Lower lobe of right lung (tissue), 2 donors: ENCODE measurements around the gene ALDOA. TPM values are rescaled to one million over a fixed set of nuclear protein-coding genes. Genes with fewer than 3 reads are reported as not detected.
"Not testable (repeated sequence)": the region's sequence is repeated elsewhere in the genome, so short reads cannot be mapped to it uniquely, and the experiment has no call there.

Experiments used
- ATAC-seq, 2 donors: fragments of 200-7000 bp; cut with Tn5 transposase; one replicate each; pipeline ENCODE4 v1.9.1; 2020 to 2022; ENCODE audit warnings: mild to moderate bottlenecking in 2 of 2, moderate library complexity in 2 of 2
- DNase-seq: peaks from one replicate; pipeline ENCODE4 v3.0.0-alpha.2; 2020
- H3K27ac ChIP-seq: fragments of 200-600 bp; one replicate; pipeline ENCODE4 v1.8.0; 2022
- H3K27me3 ChIP-seq: fragments of 200-600 bp; one replicate; pipeline ENCODE4 v1.8.0; 2022; ENCODE audit warnings: low read depth
- H3K36me3 ChIP-seq: fragments of 200-600 bp; one replicate; pipeline ENCODE4 v1.8.0; 2022; ENCODE audit warnings: mild to moderate bottlenecking
- H3K4me1 ChIP-seq: fragments of 200-600 bp; one replicate; pipeline ENCODE4 v1.8.0; 2022
- H3K4me3 ChIP-seq: fragments of 200-600 bp; one replicate; pipeline ENCODE4 v1.8.0; 2022; ENCODE audit warnings: mild to moderate bottlenecking
- H3K9me3 ChIP-seq: fragments of 200-600 bp; one replicate; pipeline ENCODE4 v1.8.0; 2022
- intact Hi-C: fragments of 100-400 bp; cut with DNase I; formaldehyde crosslinking; loops from one replicate; pipeline ENCODE4 v1.11.0; 2022
- total RNA-seq: library from RNA; stranded (reverse); fragmentation: NEBNext Ultra II Directional; extraction: Animal tissue kit (Norgen Biotek cat#: 25700); gene quantifications from one replicate; pipeline ENCODE4 v1.2.1, GENCODE V29; 2021
- TF ChIP-seq, protein P1 (sequence below): fragments of 200-600 bp; IDR thresholded peaks from one replicate; pipeline ENCODE4 v1.8.0; 2022; ENCODE audit warnings: antibody characterized with exemption, mild to moderate bottlenecking
- donor health status: DM: no; HTN: yes; CAD: no; lungs with severe emphysema.

Gene ALDOA
- total RNA-seq, 1 donor from 2014 or later = 733 TPM

DNA sequence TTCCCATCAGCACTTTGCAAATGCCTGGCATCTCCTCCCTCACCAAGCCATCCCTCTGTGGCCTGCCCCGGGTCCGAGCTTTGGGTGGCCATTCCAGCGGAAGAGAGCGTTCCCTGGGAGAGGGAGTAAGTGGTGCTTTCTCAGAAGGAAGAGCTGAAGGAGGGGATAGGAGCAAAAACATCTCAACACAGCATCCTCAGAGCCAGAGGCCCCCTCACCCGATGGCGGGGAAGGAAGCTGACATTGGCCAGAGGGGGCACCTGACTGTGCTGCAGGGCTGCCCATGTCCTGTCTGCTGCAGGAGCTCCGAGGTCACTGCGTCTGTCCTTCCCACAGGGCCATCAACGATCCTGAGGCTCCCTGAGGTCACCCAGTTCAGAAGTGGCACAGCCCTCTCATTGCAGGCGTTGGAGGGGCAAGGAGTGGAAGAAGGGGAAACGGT is 34.1 kb upstream of the ALDOA start:
- no peak for DNase-seq

DNA sequence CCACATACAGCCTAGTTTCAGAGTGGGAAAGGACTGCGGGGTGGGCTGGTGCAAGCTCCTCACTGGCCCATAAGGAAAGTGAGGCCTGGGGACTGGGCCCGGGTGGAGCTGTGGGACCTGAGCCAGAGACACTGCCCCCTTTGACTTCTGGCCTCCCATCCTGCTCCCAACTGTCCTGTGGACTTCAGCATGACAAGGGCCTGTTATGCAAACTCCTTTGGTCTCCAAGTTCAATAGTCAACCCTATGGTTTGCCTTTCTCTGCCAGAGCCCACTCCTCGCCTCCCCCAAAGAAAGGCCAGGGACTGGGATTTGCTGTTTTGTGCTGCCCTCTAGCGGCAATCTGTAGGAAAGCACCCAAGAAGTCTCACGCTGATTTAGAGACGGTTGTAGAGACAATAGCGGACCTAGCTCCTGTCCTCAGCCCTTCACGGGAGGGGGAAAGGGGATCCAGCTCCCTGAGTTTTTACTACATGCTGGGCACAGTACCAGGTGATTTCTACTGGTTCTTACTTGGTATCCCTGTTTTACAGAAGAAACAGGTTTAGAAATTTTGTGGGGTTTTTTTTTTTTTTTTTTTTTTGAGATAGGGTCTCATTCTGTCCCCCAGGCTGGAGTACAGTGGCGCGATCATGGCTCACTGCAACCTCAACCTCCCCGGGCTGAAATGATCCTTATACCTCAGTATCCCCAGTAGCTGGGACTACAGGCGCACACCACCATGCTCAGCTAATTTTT is 33.3 kb upstream of the ALDOA start:
- H3K27ac ChIP-seq = no peak overlapping the region
- ATAC-seq (peak; percentile 49 to 50), DNase-seq (no peak)
- intact Hi-C loops = no loop called here
- TF ChIP-seq, protein P1, sequence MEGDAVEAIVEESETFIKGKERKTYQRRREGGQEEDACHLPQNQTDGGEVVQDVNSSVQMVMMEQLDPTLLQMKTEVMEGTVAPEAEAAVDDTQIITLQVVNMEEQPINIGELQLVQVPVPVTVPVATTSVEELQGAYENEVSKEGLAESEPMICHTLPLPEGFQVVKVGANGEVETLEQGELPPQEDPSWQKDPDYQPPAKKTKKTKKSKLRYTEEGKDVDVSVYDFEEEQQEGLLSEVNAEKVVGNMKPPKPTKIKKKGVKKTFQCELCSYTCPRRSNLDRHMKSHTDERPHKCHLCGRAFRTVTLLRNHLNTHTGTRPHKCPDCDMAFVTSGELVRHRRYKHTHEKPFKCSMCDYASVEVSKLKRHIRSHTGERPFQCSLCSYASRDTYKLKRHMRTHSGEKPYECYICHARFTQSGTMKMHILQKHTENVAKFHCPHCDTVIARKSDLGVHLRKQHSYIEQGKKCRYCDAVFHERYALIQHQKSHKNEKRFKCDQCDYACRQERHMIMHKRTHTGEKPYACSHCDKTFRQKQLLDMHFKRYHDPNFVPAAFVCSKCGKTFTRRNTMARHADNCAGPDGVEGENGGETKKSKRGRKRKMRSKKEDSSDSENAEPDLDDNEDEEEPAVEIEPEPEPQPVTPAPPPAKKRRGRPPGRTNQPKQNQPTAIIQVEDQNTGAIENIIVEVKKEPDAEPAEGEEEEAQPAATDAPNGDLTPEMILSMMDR = peak; percentile 67
- H3K36me3 ChIP-seq = no peaks in the 10 kb centered on the region
- no peak overlapping the region for H3K4me3 ChIP-seq
- peaks cover 60% of the 10 kb centered on the region for H3K27me3 ChIP-seq
- H3K4me1 ChIP-seq = peaks cover 9% of the 10 kb centered on the region
- H3K9me3 ChIP-seq = no peaks in the 10 kb centered on the region

More for the DNA sequence above, 34.1 kb upstream of the ALDOA start:
- H3K4me3 ChIP-seq = no peak overlapping the region
- H3K9me3 ChIP-seq = no peaks in the 10 kb centered on the region
- intact Hi-C loops = no loop called here
- H3K4me1 ChIP-seq = peaks cover 9% of the 10 kb centered on the region
- no peaks in the 10 kb centered on the region for H3K36me3 ChIP-seq
- peaks cover 68% of the 10 kb centered on the region for H3K27me3 ChIP-seq
- no peak overlapping the region for H3K27ac ChIP-seq
- TF ChIP-seq, protein P1 = no peak
- ATAC-seq = no peak

DNA sequence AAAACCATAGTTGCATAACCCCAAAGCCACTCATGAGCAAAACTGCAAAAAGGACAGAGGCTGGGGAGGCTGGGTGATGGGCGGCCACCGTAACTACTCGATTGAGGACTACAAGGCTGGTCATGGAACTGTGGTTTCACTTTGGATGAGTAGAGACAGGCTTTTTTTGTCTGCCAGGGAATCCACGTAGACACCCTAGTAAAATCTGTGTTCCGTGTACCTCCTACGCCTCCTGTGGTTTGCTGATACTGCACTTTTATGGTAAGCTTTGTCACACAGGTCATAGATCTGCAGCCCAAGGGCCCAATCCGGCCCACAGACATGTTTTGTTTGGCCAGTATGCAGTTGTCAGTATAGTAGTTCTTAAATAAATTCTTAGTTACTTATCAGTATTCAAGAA is 32.3 kb upstream of the ALDOA start:
- no peak for ATAC-seq
- intact Hi-C loops = no loop called here
- peaks cover 9% of the 10 kb centered on the region for H3K4me1 ChIP-seq
- no peak overlapping the region for H3K4me3 ChIP-seq
- DNase-seq = no peak
- TF ChIP-seq, protein P1 = no peak
- no peak overlapping the region for H3K27ac ChIP-seq
- no peaks in the 10 kb centered on the region for H3K9me3 ChIP-seq
- H3K27me3 ChIP-seq = peaks cover 59% of the 10 kb centered on the region
- no peaks in the 10 kb centered on the region for H3K36me3 ChIP-seq

DNA sequence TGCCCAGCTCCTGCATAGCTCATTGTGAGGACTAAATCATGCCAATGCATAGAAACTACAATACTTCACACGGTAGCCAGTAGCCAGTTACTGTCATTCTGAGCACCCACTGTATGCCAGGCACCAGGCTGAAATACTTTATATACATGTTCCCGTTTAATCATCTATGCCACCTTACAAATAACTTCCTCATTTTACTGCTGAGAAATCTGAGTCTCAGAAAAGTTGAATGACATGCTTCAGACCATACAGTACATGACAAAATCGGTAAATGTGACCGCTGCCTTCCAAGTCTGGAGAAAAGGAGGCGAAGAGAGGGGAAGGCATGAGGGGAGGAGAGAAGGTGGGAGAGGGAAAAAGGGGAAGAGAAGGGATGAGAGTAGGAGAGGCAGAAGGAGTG is 25.3 kb upstream of the ALDOA start:
- Histone ChIP-seq H3K27ac (no peak overlapping the region), H3K36me3 (no peaks in the 10 kb centered on the region), H3K27me3 (peaks cover 14% of the 10 kb centered on the region), H3K9me3 (no peaks in the 10 kb centered on the region), H3K4me3 (no peak overlapping the region), H3K4me1 (no peaks in the 10 kb centered on the region)
- TF ChIP-seq, protein P1 = no peak
- DNase-seq (no peak), ATAC-seq (no peak)
- intact Hi-C loops = no loop called here

DNA sequence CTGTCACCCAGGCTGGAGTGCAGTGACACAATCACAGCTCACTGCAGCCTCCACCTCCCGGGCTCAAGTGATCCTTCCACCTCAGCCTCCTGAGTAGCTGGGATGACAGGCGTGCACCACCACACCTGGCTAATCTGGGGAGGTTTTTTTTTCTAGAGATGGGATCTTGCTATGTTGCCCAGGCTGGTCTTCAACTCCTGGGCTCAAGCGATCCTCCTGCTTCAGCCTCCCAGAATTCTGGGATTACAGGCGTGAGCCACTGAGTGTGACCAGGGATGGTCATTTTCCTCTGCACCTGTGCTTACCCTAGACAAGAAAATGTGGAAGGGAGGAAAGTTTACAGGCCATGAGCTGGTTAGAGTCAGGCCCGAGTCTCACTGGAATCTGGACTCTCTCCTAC is 24.9 kb upstream of the ALDOA start:
- H3K9me3 ChIP-seq, H3K27ac ChIP-seq, ATAC-seq, H3K4me1 ChIP-seq, H3K36me3 ChIP-seq, H3K4me3 ChIP-seq, intact Hi-C loops, DNase-seq: not testable (repeated sequence)
- H3K27me3 ChIP-seq = peaks cover 13% of the 10 kb centered on the region

DNA sequence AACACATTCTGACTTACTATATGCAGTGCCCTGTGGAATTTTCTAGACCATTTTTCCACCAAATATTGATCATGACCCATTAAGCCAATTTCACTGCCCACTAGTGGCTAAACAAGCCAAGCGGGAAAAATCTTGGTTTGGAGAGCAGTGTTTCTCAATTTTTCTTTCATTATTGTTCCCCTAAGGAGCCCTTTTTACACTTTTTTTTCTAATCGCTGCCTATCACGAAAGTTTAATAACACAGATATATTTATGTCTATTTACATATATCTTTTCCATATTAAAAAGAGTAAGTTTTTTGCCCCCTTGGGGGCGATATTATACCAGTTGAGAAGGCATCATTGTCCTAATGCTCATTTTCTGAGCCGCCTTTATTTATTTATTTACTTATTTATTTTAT is 23.7 kb upstream of the ALDOA start:
- Histone ChIP-seq H3K4me3 (no peak overlapping the region), H3K27me3 (peaks cover 15% of the 10 kb centered on the region), H3K9me3 (no peaks in the 10 kb centered on the region), H3K4me1 (no peaks in the 10 kb centered on the region), H3K36me3 (no peaks in the 10 kb centered on the region), H3K27ac (no peak overlapping the region)
- ATAC-seq (no peak), DNase-seq (no peak)
- TF ChIP-seq, protein P1 = peak; percentile 49
- intact Hi-C loops = no loop called here
